ENCODE measurements around the gene NME9. TPM values are rescaled to one million over a fixed set of nuclear protein-coding genes. Genes with fewer than 3 reads are reported as not detected.

The NME9 gene
- total and polyA plus RNA-seq, 8 donors = 0.13 to 0.55 TPM; not detected in 6

- 96 to 97% (median 97%) methylated on average over 3 of the region's 3 CpGs for WGBS, 5 donors
Observed at GRCh38 chr3:138289701-138290100, 40.0 kb downstream of the NME9 start.

DNA sequence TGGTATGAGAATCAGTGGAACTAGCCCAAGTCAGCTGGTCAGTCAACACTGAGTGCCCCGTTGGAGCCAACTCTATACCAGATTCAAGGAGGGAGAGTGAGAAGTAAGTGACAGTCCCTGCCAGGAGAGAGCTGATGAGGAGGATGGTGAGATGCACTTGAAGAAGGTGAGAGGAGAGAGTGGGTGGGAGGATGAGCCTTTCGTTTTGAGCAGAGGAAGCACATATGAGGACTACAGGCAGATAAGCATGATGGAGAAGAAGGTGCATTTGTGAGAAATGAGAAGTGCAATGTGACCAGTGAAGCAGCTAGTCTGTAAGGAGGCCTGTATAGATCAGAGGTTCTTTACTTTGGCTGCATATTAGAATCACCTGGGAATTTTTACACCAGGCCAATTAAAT, 40.4 kb downstream of the NME9 start:
- no peak for TF ChIP-seq POLR2A (IDR thresholded peaks at IDR 0.05)
- TF ChIP-seq CTCF (IDR thresholded peaks at IDR 0.05) = no peak
- no peak for TF ChIP-seq POLR2AphosphoS5 (IDR thresholded peaks at IDR 0.05)
- TF ChIP-seq EP300 (IDR thresholded peaks at IDR 0.05) = no peak
- H3K36me3 ChIP-seq = peaks cover 51 to 100% (median 100%) of the 10 kb centered on the region in 4 donors
- DNase-seq = no peak
- H3K27ac ChIP-seq = no peak overlapping the region
- H3K9me3 ChIP-seq = no peaks in the 10 kb centered on the region
- no peaks in the 10 kb centered on the region for H3K27me3 ChIP-seq
- no peaks in the 10 kb centered on the region for H3K4me1 ChIP-seq
- no peak overlapping the region for H3K4me3 ChIP-seq
- WGBS, 5 donors = 91 to 100% (median 92%) methylated on average over 2 of the region's 2 CpGs
- intact Hi-C loops (cut with DNase I; ENCODE audit: low total_unique reads) = no loop called here

More at GRCh38 chr3:138289701-138290100, 40.0 kb downstream of the NME9 start:
- no peak for DNase-seq
- no peak overlapping the region for H3K27ac ChIP-seq
- no peaks in the 10 kb centered on the region for H3K27me3 ChIP-seq
- TF ChIP-seq POLR2A (IDR thresholded peaks at IDR 0.05) = no peak
- H3K4me3 ChIP-seq = no peak overlapping the region
- H3K4me1 ChIP-seq = no peaks in the 10 kb centered on the region
- peaks cover 50 to 100% (median 100%) of the 10 kb centered on the region in 4 donors for H3K36me3 ChIP-seq
- intact Hi-C loops (cut with DNase I; ENCODE audit: low total_unique reads) = no loop called here
- H3K9me3 ChIP-seq = no peaks in the 10 kb centered on the region

GRCh38 chr3:138284957-138285477, 44.6 kb downstream of the NME9 start:
- peaks cover 37 to 87% (median 77%) of the 10 kb centered on the region in 4 donors for H3K36me3 ChIP-seq
- no peak overlapping the region for H3K27ac ChIP-seq
- TF ChIP-seq POLR2A (IDR thresholded peaks at IDR 0.05) (no peak), EP300 (IDR thresholded peaks at IDR 0.05) (no peak), POLR2AphosphoS5 (IDR thresholded peaks at IDR 0.05) (no peak), CTCF (IDR thresholded peaks at IDR 0.05) (no peak)
- no peaks in the 10 kb centered on the region for H3K27me3 ChIP-seq
- H3K4me3 ChIP-seq = no peak overlapping the region
- intact Hi-C loops (cut with DNase I; ENCODE audit: low total_unique reads) = no loop called here
- DNase-seq = no peak
- no peaks in the 10 kb centered on the region for H3K4me1 ChIP-seq
- H3K9me3 ChIP-seq = no peaks in the 10 kb centered on the region
- WGBS, 5 donors = 88 to 100% (median 97%) methylated on average over 2 of the region's 2 CpGs

GRCh38 chr3:138284079-138284478, 45.6 kb downstream of the NME9 start:
- peaks cover 28 to 85% (median 70%) of the 10 kb centered on the region in 4 donors for H3K36me3 ChIP-seq
- no peaks in the 10 kb centered on the region for H3K4me1 ChIP-seq
- TF ChIP-seq EP300 (IDR thresholded peaks at IDR 0.05) (no peak), POLR2A (IDR thresholded peaks at IDR 0.05) (no peak), CTCF (IDR thresholded peaks at IDR 0.05) (no peak), POLR2AphosphoS5 (IDR thresholded peaks at IDR 0.05) (no peak)
- WGBS, 5 donors = 93 to 100% (median 94%) methylated on average over 1 of the region's 1 CpG
- no peak for DNase-seq
- no peak overlapping the region for H3K4me3 ChIP-seq
- no peaks in the 10 kb centered on the region for H3K9me3 ChIP-seq
- no peak overlapping the region for H3K27ac ChIP-seq
- intact Hi-C loops (cut with DNase I; ENCODE audit: low total_unique reads) = no loop called here
- no peaks in the 10 kb centered on the region for H3K27me3 ChIP-seq

- Histone ChIP-seq H3K27me3 (no peaks in the 10 kb centered on the region), H3K4me3 (no peak overlapping the region), H3K4me1 (no peaks in the 10 kb centered on the region), H3K36me3 (peaks cover 27 to 80% (median 61%) of the 10 kb centered on the region in 4 donors), H3K27ac (no peak overlapping the region), H3K9me3 (no peaks in the 10 kb centered on the region)
- intact Hi-C loops (cut with DNase I; ENCODE audit: low total_unique reads) = no loop called here
- no peak for DNase-seq
- 95 to 100% (median 97%) methylated on average over 2 of the region's 2 CpGs for WGBS, 5 donors
- TF ChIP-seq CTCF (IDR thresholded peaks at IDR 0.05) = no peak
- TF ChIP-seq POLR2AphosphoS5 (IDR thresholded peaks at IDR 0.05) = no peak
- no peak for TF ChIP-seq POLR2A (IDR thresholded peaks at IDR 0.05)
- TF ChIP-seq EP300 (IDR thresholded peaks at IDR 0.05) = no peak
Observed at GRCh38 chr3:138282836-138283235, 46.8 kb downstream of the NME9 start.

All from stomach (tissue), 9 donors.